AG09309 (cell line): ENCODE results near the gene USP37.

Source experiments
- DNase-seq: peaks from one replicate; pipeline ENCODE4 v3.0.0-alpha.2; 2010; ENCODE audit warnings: low read depth
- H3K4me3 ChIP-seq: 2 replicates; pipeline ENCODE4 v1.5.1; 2011; ENCODE audit warnings: mild to moderate bottlenecking, low read depth, low read length, moderate library complexity; ENCODE audit not compliant: control insufficient read depth
- TF ChIP-seq, protein P1 (sequence below): IDR thresholded peaks from 2 replicates; pipeline ENCODE4 v1.5.1; 2011; ENCODE audit warnings: mild to moderate bottlenecking, low read depth, low read length, inconsistent platforms; ENCODE audit not compliant: insufficient read depth, control insufficient read depth; ENCODE audit errors: missing control alignments

Gene USP37

GRCh38 chr2:218583983-218584850 is 16.1 kb upstream of the USP37 start:
- DNase-seq, result no peak

GRCh38 chr2:218582076-218582475 is 13.9 kb upstream of the USP37 start:
- TF ChIP-seq, protein P1, sequence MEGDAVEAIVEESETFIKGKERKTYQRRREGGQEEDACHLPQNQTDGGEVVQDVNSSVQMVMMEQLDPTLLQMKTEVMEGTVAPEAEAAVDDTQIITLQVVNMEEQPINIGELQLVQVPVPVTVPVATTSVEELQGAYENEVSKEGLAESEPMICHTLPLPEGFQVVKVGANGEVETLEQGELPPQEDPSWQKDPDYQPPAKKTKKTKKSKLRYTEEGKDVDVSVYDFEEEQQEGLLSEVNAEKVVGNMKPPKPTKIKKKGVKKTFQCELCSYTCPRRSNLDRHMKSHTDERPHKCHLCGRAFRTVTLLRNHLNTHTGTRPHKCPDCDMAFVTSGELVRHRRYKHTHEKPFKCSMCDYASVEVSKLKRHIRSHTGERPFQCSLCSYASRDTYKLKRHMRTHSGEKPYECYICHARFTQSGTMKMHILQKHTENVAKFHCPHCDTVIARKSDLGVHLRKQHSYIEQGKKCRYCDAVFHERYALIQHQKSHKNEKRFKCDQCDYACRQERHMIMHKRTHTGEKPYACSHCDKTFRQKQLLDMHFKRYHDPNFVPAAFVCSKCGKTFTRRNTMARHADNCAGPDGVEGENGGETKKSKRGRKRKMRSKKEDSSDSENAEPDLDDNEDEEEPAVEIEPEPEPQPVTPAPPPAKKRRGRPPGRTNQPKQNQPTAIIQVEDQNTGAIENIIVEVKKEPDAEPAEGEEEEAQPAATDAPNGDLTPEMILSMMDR, result no peak
- H3K4me3 ChIP-seq, result no peak overlapping the region
- DNase-seq, result peak; percentile 34

More at GRCh38 chr2:218583983-218584850, 16.1 kb upstream of the USP37 start:
- H3K4me3 ChIP-seq, result no peak overlapping the region
- TF ChIP-seq, protein P1, result no peak

DNA sequence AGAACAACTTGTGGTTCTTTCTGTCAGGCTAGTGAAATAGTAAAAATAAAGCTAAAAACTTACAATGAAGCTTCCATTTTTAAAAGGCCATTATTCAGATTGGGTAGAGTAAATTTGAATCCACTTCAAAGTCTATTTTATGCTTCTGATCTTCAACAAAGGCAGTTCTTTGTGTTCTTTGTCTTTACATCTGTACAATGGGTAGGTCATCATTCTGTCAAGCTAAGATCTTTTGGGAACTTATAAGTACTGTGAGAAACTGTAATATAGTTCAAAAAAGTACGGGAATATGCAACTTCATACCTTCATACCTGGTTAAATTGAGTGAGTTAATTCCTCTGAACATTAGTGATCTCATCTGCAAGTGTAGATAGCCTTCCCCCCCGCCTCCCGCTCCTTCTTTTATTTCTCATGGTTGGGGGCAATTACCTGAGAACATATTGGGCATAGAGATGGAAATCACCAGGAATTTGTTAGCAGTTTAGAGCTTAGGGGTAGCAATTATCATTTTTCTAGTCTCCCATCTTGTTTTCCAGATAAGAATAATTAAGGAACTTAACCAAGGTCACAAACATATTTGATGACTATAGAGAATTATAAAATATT is 10.2 kb upstream of the USP37 start:
- TF ChIP-seq, protein P1, result no peak
- H3K4me3 ChIP-seq, result no peak overlapping the region
- DNase-seq, result no peak

- DNase-seq, result no peak
- no peak overlapping the region for H3K4me3 ChIP-seq
- TF ChIP-seq, protein P1, result no peak
These were observed 9.5 kb upstream of the USP37 start for GRCh38 chr2:218577482-218578220.

GRCh38 chr2:218576854-218577253 is 8.7 kb upstream of the USP37 start:
- no peak for DNase-seq
- H3K4me3 ChIP-seq, result no peak overlapping the region
- TF ChIP-seq, protein P1, result no peak

- TF ChIP-seq, protein P1, result no peak
- no peak overlapping the region; the same call in none of the 2 replicates for H3K4me3 ChIP-seq
- peak; percentile 13 for DNase-seq
These were observed 2.7 kb upstream of the USP37 start for GRCh38 chr2:218570850-218571249.
